Measurements from ENCODE around the gene PLXDC2. TPM values are rescaled to one million over a fixed set of nuclear protein-coding genes. Genes with fewer than 3 reads are reported as not detected.

Gene PLXDC2
- total and polyA plus RNA-seq, 8 donors: 2.1 to 57.2 (median 11.2) TPM

DNA sequence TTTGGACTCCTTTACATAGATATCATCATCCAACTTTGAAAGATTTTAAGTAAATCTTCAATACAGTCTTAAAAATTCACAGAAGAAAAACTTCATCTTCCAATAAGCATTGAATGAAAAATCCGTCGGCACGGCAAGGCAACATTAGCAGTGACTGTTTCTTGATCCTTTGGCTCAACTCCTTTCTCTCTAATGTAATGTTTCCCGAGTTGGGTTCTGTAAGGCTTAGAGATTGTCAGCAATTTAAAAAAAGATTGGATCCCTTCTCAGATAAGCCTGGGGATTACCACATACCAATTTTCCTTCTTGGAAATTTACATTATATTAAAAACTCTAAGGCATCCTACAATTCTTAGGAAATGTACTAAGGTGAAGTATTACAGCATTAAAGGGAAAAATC, 291.8 kb downstream of the PLXDC2 start:
- H3K9me3 ChIP-seq: no peaks in the 10 kb centered on the region
- DNase-seq: no peak
- intact Hi-C loops (cut with DNase I; ENCODE audit: low total_unique reads): no loop called here
- TF ChIP-seq POLR2AphosphoS5 (IDR thresholded peaks at IDR 0.05) (no peak), EP300 (IDR thresholded peaks at IDR 0.05) (no peak), POLR2A (IDR thresholded peaks at IDR 0.05) (no peak)
- TF ChIP-seq, protein P1, sequence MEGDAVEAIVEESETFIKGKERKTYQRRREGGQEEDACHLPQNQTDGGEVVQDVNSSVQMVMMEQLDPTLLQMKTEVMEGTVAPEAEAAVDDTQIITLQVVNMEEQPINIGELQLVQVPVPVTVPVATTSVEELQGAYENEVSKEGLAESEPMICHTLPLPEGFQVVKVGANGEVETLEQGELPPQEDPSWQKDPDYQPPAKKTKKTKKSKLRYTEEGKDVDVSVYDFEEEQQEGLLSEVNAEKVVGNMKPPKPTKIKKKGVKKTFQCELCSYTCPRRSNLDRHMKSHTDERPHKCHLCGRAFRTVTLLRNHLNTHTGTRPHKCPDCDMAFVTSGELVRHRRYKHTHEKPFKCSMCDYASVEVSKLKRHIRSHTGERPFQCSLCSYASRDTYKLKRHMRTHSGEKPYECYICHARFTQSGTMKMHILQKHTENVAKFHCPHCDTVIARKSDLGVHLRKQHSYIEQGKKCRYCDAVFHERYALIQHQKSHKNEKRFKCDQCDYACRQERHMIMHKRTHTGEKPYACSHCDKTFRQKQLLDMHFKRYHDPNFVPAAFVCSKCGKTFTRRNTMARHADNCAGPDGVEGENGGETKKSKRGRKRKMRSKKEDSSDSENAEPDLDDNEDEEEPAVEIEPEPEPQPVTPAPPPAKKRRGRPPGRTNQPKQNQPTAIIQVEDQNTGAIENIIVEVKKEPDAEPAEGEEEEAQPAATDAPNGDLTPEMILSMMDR (IDR thresholded peaks at IDR 0.05): no peak
- H3K4me3 ChIP-seq: no peak overlapping the region
- no peak overlapping the region for H3K27ac ChIP-seq
- WGBS, 5 donors: 57 to 84% (median 78%) methylated on average over 4 of the region's 4 CpGs
- H3K27me3 ChIP-seq: no peaks in the 10 kb centered on the region
- H3K4me1 ChIP-seq: no peaks in the 10 kb centered on the region
- H3K36me3 ChIP-seq: no peaks in the 10 kb centered on the region

DNA sequence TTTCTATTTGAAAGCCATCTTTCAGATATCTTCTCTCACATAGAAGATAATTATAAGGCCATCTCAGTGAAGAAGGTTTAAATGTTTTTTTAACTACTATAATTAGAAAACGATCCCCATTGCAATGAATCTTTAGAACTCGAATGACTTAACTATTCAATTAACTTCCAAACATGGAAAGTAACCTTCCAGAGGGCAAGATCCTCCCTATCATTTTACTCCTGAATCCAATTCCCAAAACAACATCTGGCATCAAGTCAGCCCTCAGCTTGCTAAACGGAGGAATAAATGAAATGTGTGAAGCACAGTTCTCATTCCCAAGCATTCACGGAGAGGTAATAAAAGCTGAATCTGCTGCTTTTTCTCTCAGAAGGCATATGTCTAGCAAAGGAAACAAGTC, 293.4 kb downstream of the PLXDC2 start:
- TF ChIP-seq, protein P1 (IDR thresholded peaks at IDR 0.05): no peak
- TF ChIP-seq POLR2AphosphoS5 (IDR thresholded peaks at IDR 0.05) (no peak), POLR2A (IDR thresholded peaks at IDR 0.05) (no peak), EP300 (IDR thresholded peaks at IDR 0.05) (no peak)
- no peak for DNase-seq
- no peak overlapping the region for H3K4me3 ChIP-seq
- H3K4me1 ChIP-seq: no peaks in the 10 kb centered on the region
- no peak overlapping the region for H3K27ac ChIP-seq
- 62 to 81% (median 72%) methylated on average over 4 of the region's 4 CpGs for WGBS, 5 donors
- no peaks in the 10 kb centered on the region for H3K36me3 ChIP-seq
- intact Hi-C loops (cut with DNase I; ENCODE audit: low total_unique reads): no loop called here
- H3K9me3 ChIP-seq: no peaks in the 10 kb centered on the region
- no peaks in the 10 kb centered on the region for H3K27me3 ChIP-seq

DNA sequence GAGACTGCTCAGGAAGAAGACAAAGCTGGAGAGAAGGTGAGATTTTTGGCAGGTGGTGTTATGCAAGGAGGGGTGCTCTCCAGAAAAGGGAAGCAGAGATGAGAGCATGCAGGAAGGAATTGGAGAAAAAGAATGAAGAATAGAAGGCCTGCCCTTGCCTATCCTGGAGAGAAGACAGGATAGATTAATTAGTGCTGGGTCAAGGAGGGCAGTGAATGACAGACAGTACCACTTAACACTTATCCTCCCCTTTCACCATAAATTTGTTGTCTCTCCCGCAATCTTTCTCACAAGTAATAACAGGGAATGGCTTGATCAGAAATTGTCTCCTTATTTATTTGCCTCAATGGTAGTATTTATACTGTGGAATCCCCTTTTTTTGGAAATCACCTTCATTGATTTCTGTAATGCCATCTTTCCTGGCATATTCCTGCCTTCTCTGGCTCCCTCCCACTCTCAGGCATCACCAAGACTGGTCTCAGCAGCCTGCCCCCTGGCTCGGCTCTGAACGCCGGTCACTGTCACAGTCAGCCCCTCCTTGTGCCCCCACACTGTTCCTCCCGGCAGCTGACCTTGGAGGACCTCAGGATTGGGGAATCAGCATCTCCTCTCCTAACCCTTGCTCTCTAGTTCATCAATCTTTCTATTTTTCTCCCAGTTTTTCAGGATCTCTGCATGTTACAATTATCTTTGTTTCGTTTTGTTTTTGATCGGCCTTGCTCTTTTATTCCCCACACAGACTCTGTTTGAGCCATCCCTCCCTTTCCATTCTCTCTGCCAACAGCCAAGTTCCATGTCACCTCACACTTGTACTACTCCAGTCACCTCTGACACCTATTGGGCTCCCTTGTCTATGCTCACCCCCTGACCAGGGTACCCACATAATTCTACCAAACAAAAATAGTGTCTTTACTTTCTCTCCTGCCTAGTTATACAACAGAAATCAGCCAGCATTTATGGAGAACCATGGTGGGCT, 294.2 kb downstream of the PLXDC2 start:
- no peak overlapping the region for H3K4me3 ChIP-seq
- H3K4me1 ChIP-seq: no peaks in the 10 kb centered on the region
- no peaks in the 10 kb centered on the region for H3K36me3 ChIP-seq
- H3K27ac ChIP-seq: no peak overlapping the region
- 62 to 81% (median 69%) methylated on average over 7 of the region's 7 CpGs for WGBS, 5 donors
- TF ChIP-seq POLR2A (IDR thresholded peaks at IDR 0.05) (no peak), POLR2AphosphoS5 (IDR thresholded peaks at IDR 0.05) (no peak), EP300 (IDR thresholded peaks at IDR 0.05) (no peak)
- TF ChIP-seq, protein P1 (IDR thresholded peaks at IDR 0.05): no peak
- DNase-seq: no peak
- H3K9me3 ChIP-seq: no peaks in the 10 kb centered on the region
- intact Hi-C loops (cut with DNase I; ENCODE audit: low total_unique reads): no loop called here
- no peaks in the 10 kb centered on the region for H3K27me3 ChIP-seq

DNA sequence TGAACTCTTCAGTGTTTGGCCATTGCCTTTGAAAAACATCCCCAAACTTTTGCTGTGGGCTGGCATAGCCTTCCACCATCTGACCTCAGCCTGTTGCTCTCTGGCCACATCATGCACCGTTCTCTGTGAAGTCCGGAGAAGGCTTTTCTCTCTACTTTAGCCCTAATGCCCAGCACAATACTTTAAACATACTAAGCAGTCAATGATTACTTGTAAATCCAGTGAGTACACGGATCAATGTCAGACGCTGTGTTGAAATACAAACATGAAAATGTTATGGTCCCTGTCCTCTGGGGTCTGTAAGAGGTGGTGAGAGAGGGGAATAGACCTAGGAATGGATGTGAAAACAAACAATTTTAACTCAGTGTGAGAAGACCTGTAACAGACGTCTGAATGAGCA, 297.9 kb downstream of the PLXDC2 start:
- WGBS, 5 donors: 58 to 81% (median 68%) methylated on average over 5 of the region's 5 CpGs
- intact Hi-C loops (cut with DNase I; ENCODE audit: low total_unique reads): no loop called here
- Histone ChIP-seq H3K4me3 (no peak overlapping the region), H3K4me1 (no peaks in the 10 kb centered on the region), H3K27me3 (no peaks in the 10 kb centered on the region), H3K9me3 (no peaks in the 10 kb centered on the region), H3K27ac (no peak overlapping the region), H3K36me3 (no peaks in the 10 kb centered on the region)
- DNase-seq: no peak
- TF ChIP-seq POLR2AphosphoS5 (IDR thresholded peaks at IDR 0.05) (no peak), EP300 (IDR thresholded peaks at IDR 0.05) (no peak), POLR2A (IDR thresholded peaks at IDR 0.05) (no peak)
- TF ChIP-seq, protein P1 (IDR thresholded peaks at IDR 0.05): no peak
